ENCODE data around the gene RTKN. TPM values are rescaled to one million over a fixed set of nuclear protein-coding genes. Genes with fewer than 3 reads are reported as not detected.
A peak's percentile ranks its signal among the peaks of the same experiment; 100 is the strongest.
"Not testable (repeated sequence)": the region's sequence is repeated elsewhere in the genome, so short reads cannot be mapped to it uniquely, and the experiment has no call there.

The RTKN gene
- total RNA-seq, 1 donor from 2014 or later = 16.4 TPM

DNA sequence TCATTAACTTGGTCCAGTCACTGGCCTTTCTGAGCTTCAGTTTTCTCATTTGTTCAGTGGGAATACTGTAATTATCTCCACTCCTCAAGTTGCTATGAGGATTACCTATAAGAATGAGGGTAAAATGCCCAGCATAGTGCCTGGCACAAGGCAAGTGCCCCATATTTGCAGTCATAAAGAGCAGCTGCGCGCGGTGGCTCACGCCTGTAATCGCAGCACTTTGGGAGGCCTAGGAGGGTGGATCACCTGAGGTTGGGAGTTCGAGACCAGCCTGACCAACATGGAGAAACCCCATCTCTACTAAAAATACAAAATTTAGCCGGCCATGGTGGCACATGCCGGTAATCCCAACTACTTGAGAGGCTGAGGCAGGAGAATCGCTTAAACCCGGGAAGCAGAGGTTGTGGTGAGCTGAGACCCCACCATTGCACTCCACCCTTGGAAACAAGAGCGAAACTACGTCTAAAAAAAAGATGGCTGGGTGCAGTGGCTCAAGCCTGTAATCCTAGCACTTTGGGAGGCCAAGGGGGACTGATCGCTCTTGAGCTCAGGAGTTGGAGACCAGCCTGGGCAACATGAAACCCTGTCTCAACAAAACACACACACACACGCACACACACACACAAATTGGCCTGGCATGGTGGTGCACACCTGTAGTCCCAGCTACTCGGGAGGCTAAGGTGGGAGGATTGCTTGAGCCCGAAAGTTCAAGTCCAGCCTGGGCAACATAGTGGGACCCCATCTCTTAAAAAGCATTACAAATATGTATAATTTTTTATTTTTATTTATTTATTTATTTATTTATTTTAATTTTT lies 953 bp upstream of the RTKN start:
- ATAC-seq; intact Hi-C loops (cut with DNase I); DNase-seq (ENCODE audit: missing footprints): not testable (repeated sequence)

- ATAC-seq (peak; percentile 7), DNase-seq (ENCODE audit: missing footprints) (no peak)
- intact Hi-C loops (cut with DNase I) = no loop called here
Measured at GRCh38 chr2:74441170-74441689, 507 bp downstream of the RTKN start.

- ATAC-seq = peak; percentile 94
- intact Hi-C loops (cut with DNase I) = no loop called here
Measured at GRCh38 chr2:74440378-74441169, 1.2 kb downstream of the RTKN start.

DNA sequence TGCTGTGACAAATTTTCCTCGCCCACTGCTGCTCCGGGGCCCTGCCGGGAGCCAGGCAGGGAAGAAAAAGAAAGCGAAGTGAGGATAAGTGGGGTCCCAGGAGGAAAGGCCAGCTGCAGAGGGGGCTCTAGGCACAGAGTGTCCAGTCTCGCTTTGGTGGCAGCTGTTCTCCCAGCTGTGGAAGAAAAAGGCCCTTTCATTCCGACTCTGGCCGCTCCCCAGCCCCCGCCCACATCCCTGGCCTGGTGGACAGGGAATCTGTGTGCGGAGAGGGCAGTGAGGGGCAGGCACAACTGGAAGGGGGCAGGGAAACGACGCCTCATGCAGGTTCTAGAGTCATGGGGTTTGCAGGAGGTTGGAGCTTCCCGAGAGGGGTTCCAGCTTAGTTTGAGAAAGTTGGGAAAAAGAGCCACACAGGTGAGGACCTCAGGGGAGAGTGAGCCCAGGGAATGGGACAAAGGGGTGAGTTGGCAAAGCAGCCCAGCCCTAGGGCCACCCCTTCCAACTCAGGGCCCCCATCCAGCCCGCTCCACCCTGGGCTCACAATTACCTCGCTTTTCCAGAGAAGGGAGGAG lies 1.8 kb downstream of the RTKN start:
- intact Hi-C loops (cut with DNase I) = no loop called here

More at GRCh38 chr2:74440378-74441169, 1.2 kb downstream of the RTKN start:
- DNase-seq (ENCODE audit: missing footprints) = peak; percentile 94

GRCh38 chr2:74439373-74439772 lies 2.4 kb downstream of the RTKN start:
- intact Hi-C loops (cut with DNase I) = no loop called here
- no peak for DNase-seq (ENCODE audit: missing footprints)

More for the DNA sequence above, 1.8 kb downstream of the RTKN start:
- DNase-seq (ENCODE audit: missing footprints) (peak; percentile 92), ATAC-seq (peak; percentile 70)

GRCh38 chr2:74438248-74438647 lies 3.5 kb downstream of the RTKN start:
- no peak for DNase-seq (ENCODE audit: missing footprints)
- no peak for ATAC-seq
- intact Hi-C loops (cut with DNase I) = no loop called here

More at GRCh38 chr2:74439373-74439772, 2.4 kb downstream of the RTKN start:
- no peak for ATAC-seq

- intact Hi-C loops (cut with DNase I) = no loop called here
- ATAC-seq = no peak
- no peak for DNase-seq (ENCODE audit: missing footprints)
Measured at GRCh38 chr2:74436848-74437695, 4.7 kb downstream of the RTKN start.

GRCh38 chr2:74436111-74436805 lies 5.5 kb downstream of the RTKN start:
- no peak for ATAC-seq
- DNase-seq (ENCODE audit: missing footprints) = no peak
- intact Hi-C loops (cut with DNase I) = no loop called here

DNA sequence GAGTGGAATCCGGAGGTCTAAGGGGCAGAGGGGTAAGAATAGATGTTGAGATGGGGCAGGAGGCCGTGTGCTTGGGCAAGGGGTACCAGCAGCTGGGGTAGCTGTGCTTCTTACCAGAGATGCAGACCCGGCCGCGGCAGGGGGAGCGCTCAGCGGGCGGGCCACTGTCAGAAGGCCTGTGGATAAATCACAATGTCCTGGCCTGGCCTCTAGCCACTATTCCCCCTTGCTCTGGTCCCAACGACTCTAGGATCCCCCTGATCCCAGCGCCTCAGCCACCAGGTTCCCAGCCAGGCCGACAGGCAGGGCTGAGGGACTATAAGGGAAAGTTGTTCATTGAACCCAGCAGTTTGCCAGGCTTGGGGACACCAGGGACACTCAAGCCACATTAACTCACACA lies 11.2 kb downstream of the RTKN start:
- no peak for ATAC-seq
- intact Hi-C loops (cut with DNase I) = no loop called here
- no peak for DNase-seq (ENCODE audit: missing footprints)

DNA sequence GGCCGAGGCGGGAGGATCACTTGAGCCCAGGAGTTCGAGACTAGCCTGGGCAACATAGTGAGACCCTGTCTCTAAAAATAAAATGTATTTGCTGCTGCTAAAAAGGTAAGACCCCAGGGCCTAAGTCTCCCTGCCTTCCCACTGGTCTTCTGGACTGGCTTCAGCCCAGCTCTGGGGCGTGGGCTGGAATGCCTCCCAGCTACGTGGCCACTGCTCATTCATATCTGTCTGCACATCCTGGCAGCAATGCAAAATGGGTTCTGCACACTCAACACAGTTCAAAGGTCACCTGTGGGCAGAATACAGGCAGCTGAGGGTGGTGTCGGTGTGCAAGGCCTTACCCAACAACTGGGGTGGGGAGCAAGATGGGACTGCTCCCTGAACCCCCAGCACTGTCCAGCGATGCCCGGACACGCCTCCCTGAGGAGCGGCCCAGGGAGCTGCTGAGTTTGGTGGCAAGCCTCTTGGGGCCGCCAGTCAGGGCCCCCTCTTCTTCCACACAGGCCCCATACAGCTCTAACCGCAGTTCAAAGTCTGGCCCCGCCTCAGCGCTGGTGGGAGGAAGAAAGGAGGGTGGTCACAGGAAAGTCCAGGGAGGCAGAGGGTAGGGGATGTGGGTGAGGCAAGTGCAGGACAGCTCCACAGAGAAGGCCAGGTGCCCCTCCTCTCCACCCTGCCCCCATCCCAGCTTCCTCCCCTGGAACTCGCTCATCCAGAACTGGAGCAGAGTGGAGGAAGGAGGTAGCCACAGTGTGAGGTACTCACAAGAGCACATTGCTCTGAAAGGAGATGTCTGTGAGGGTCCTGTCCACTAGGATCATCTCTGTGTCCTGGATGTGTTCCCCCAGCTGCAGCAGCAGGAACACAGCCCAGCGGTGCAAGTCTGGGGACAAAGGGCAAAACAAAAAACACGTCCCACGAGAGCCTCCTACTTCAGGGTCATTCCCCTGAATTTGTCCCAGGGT lies 12.0 kb downstream of the RTKN start:
- DNase-seq (ENCODE audit: missing footprints) (no peak), ATAC-seq (no peak)
- intact Hi-C loops (cut with DNase I) = no loop called here

DNA sequence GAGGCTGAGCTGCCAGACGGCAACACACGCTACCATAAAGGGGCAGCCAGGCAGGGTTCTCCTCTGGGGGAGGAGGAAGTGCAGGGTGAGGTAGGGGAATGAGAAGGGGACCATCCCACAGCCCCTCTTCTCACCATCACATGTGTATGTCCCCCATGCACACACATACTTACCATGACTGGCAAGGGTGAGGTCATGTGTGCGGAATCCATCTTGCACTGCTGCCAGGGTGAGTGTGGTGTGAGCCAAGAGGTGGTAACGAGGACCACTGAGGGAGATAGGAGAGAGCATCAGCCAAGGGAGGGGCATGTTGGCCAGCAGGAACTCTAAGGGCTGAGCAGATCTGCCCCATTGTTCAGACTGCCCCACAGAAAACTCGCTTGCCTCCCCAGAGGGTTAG lies 13.1 kb downstream of the RTKN start:
- intact Hi-C loops (cut with DNase I) = no loop called here
- DNase-seq (ENCODE audit: missing footprints) (no peak), ATAC-seq (no peak)

GRCh38 chr2:74427551-74427950 lies 14.2 kb downstream of the RTKN start:
- intact Hi-C loops (cut with DNase I) = no loop called here
- ATAC-seq (no peak), DNase-seq (ENCODE audit: missing footprints) (no peak)

- intact Hi-C loops (cut with DNase I) = no loop called here
- ATAC-seq (no peak), DNase-seq (ENCODE audit: missing footprints) (no peak)
Measured at GRCh38 chr2:74426181-74426758, 15.5 kb downstream of the RTKN start.

- ATAC-seq (no peak), DNase-seq (ENCODE audit: missing footprints) (no peak)
- intact Hi-C loops (cut with DNase I) = no loop called here
Measured at GRCh38 chr2:74425523-74425922, 16.2 kb downstream of the RTKN start.

- ATAC-seq = no peak
- DNase-seq (ENCODE audit: missing footprints) = no peak
- intact Hi-C loops (cut with DNase I) = no loop called here
Measured at GRCh38 chr2:74424995-74425406, 16.7 kb downstream of the RTKN start.

- DNase-seq (ENCODE audit: missing footprints) (no peak), ATAC-seq (no peak)
- intact Hi-C loops (cut with DNase I) = no loop called here
Measured at GRCh38 chr2:74424139-74424992, 17.4 kb downstream of the RTKN start.

Data from Right ventricle myocardium inferior (tissue), 1 donor.